RKO (cell line): Measurements from ENCODE around the gene ITPR2.

ENCODE experiments used
- DNase-seq: peaks from one replicate; pipeline ENCODE4 v3.0.0-alpha.2; 2016; ENCODE audit warnings: low spot score

ITPR2 gene

DNA sequence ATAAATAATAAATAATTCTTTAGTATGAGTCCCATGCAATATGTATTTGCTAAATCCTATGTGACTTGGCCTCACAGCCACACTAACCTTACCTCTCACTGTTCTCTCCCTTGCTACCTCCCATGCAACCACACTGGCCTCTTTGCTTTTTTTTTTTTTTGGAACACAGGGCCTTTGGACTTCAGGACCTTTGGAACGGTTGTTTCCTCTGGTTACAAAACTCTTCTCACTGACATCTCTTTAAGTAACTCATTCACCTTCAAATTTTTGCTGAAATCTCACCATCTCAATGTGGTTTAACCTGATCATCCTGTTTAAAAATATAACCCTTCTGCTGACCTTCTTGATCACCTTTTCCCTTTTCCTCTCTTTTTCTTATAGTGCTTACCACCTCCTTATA is 443.7 kb downstream of the ITPR2 start:
- DNase-seq: no peak

DNA sequence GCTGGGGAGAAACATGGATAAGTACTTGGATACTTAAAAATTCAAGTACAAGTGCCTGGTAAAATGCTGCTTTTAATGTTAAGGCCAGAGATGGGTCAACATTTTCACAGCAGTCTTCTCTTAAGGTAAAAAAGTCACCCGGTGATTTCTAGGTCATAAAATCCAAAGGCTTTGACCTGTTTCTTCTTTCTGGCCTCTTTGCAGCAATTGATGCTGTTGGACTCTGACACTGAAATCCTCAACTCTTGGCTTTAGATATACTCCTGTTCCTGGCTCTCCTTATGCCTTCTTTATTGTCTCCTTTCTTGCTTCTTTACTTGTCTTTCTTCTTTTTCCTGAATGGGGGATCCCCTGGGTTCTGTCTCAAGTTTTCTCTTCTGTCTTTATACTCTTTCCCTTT is 448.5 kb downstream of the ITPR2 start:
- no peak for DNase-seq

DNA sequence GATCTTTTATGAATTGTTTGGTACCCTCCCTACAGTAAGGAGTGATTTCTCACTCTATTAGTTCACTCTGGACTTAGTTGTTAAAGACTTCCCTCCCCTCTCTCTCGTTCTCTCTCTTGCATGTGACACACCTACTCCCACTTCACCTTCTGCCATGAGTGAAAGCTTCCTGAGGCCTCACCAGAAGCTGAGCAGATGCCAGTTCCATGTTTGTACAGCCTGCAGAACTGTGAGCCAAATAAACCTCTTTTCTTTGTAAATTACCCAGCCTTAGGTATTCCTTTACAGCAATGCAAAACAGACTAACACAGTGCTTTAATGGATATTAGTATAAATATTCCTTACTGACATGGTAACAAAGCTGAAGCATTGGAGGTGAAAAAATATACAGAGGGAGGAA is 450.0 kb downstream of the ITPR2 start:
- DNase-seq: no peak

DNA sequence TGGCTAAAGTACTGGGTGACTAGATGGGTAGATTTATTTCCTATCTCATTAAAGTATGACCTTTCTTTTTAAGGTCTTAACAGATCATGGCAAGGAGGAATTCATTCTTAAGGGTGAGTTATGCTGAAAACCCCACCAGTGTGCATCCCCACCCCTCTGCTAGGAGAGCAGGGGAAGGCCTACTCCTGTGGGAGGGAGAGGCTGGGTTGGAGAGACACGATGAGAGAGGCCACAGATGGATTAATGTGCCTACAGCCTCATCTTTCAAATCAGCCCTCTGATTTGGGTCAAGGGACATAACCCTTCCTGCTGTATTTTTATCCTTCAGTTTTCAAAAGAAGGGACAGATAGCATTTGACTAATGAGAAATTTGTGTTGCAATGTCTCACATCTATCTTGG is 452.1 kb downstream of the ITPR2 start:
- no peak for DNase-seq

DNA sequence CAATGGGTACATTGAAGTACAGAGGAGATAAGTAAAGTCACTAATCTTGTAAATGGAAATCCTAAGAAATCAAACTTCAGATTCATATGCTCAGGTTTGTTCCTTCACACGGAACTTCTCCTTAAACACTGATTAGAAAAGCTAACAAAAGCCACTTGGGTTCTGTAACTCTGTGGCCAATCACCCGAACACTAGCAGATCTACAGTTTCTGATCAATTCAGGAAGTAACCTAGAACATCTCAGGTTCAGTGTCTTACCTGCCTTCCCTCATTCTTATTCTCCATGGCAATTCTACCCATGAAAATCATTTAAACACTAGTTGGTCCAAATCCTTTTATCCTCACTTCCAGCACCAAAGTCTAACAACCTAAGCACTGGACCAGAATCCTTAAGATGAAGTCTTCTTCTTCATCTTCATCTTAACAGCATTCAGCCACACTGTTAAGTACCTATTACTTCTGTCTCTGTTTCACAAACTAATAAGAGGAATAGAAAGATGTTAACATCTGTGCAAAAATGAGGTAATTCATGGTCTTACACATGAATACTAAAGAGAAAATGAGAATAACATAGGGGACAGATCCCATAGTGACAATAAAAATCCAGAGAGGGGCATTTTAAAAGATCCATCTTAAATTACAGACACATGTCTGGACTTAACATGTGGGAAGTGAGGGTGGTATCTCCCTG is 453.1 kb downstream of the ITPR2 start:
- no peak for DNase-seq

DNA sequence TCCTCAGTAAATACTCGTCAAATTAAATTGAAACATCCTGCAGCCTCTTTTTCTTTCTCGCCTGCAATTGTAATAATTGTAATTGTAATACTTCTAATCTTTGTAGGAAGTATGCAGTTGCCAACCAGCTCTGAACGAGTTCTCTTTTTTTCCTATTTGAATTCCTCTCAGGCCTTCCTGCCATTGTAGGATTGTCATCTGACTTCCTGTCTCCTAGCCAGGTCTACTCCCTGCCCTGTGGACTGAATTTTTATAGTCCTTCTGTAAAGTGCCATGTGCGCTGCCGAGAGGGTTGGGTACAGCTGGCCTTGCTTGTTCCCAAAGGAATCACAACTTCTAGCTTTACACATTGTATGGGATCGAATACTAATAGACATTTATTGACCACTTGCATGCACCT is 454.3 kb downstream of the ITPR2 start:
- DNase-seq: no peak

DNA sequence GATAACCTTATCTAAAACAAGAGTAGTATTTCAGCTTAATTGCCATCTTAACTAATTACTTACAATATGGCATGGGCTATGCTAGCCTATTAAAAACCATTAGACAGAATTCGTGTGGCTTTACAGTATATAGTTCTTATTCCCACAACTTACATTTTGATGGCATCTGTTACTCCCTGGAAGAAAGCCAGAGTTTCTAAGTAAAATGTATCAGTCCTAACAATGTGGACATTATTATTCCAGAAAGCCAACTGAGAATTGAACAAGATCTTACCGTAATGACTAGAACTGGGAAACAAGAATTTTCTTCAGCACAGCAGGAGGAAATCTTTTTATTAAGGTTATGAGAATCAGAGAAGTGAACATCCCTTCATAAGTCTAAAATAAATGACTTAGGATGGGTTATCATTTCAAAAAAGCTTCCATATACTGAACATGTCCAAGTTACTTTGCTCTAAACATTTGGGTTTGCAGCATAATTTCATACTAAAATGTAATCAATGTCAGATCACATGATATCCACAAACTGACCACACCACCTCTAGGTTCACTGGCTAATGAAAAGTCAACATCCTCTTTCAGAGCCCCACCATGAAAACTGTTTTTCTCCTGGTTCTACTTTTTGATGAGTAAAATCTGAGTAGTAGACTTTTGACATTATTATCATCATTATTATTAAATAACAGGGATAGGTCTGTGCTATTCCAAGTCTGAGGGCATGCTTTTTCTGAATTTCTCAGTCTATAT is 457.9 kb downstream of the ITPR2 start:
- DNase-seq: no peak

DNA sequence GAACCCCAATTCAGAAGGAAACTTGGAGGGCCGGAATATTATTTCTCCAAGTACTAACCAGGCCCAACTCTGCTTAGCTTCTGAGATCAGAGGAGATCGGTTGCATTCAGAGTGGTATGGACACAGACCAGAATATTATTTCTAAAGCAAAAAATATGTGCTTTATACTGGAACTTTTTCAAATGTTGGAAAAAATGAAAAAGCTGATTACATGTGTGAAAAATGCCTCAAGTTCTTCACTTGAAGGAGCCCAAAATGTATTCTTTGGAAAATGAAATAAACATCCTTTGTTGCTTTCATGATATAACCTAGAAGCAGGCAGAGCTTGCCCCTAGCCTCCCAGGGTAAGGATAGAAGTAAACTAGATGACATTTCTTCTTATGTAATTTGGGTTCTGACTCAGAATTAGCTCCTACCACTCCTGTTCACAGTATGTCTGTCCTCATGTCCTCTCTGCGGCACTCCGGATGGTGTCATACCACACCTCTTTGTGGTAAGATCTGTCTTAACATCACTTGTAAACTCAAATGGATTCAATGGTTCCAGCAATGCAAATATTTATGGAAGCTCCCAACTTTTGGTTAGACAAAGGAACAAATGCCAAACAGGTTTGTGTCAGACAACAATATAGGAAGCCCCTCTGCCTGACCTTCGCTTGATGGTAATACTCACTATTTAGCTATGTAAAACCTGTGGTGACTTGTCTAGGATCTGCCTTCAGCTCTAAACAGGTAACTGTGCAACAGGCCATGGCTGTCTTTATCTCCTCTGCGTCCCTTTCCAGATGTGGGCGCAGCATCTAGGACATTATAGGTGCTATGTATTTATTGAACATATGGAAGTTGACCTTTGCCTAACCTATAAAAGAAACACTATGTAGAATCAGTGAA is 459.1 kb downstream of the ITPR2 start:
- DNase-seq: no peak

DNA sequence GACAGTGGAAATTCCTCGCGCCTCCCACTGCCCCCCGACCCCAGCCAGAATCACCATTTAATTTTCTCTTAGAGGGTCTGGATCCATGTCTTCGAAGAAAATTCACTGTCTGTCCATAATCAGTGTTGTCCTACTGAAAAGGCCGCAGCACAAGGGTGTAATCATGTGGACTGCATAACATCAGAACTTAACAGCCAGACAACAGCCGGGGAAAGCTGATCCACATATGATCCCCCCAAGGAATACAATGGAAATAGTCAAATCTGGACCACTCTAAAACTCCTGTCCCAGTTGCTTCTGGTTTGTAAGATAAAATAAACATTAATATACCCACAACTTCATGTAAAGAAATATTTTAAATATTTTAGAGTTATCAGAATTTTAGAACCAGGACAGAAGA is 460.1 kb downstream of the ITPR2 start:
- no peak for DNase-seq

DNA sequence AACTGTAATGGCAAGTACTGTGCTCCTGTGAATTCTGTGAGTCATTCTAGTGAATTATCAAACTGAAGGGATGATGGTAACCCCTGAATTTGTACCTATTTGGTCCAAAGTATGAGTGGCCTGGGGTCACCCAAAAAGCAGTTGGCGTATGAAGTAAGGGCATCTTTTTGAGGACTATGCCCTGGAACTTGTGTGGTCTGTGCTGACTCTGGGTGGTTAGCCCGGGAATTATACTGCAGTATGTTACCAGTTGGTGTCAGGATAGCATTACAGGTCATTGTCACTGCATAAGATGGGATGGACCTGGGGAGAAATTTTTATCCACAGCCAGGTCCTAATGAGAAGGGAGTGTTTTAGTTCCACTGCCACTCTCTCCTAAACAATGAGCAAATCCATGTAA is 462.9 kb downstream of the ITPR2 start:
- DNase-seq: no peak

DNA sequence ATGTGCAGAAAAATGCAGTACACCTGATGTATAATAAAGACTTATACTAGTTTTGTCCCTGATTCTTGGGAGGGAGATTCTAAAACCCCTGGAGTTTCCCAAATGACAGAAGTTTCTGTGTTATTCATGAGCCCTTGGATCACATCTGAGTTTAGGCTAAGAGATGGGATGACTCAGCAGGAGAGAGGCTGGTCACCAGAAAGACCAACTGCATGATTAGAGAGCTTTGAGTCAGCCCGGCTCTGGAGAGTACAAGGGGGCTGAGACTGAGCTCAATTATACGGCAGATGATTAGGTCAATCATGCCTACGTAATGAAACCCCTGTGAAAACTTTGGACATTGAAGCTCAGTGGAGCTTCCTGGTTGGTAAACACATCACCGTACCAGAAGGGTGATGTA is 463.4 kb downstream of the ITPR2 start:
- DNase-seq: peak; percentile 86

DNA sequence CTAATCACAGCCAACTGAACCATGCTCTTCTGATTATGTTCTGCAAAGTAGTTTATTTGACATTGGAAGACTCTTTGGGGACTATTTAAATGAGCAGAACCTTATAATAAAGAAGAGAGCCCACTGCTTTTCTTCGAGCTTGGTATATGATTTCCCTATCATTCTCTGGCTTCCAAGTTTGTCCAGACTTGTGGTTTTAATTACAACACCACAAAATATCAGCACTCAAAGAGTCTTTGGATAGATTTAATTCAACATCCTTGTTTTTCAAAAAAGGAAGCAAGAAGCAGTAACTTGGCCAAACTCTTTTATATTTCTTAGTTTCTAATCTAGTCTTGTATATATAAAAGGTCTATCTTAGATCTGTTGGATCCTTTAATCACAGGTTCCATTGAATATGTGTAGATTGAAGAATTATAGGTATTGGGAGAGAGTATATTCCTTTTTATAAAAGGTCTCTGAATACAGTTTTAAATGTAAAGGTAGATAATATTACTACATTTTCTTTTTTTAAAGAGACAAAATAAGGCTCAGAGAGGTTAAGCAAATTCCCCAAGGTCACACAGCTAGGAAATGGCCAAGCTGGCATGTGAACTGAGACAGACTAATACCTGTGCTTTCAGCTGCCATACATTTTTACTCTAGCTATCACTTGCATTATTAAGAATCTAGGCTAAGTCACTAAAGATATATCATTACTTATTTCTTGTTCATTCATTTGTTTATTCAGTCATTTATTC is 464.8 kb downstream of the ITPR2 start:
- no peak for DNase-seq

DNA sequence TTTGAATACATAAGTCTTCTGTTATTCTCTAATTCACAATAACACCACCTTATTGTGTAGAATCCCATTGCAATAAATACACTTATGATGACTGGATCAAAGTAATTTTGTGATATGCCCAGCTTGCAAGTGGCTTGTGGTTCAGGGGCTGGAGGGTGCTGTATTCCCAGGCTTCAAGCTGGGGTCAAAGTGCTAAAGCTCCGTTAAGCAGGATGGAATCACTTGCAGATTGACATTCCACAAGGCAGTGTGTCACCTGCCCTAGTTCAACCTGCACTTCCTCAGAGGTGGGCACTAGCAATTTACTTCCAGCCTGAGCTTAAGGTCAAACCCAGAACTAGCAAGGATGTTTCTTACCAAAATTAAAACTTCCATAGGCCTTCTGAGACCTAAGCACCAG is 471.0 kb downstream of the ITPR2 start:
- DNase-seq: no peak

DNA sequence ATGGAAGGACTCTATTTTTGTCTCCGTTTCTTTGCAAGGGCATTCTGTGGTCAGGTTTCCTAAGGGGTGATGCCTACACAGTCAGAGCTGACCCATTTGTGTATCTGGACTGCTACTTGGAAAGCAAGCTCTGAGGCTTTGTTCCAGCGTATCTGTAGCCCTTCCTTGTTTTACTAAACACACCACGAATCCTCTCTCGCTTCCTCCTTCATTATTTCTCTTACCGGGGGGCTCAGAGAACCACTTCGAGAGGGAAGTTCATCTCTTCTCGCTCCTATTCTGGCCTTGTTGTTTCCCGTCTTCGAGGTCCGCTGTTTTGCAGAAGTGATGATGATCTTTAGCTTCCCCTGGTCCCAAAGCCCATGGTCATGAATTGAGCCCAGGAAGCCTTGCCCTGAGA is 472.9 kb downstream of the ITPR2 start:
- no peak for DNase-seq

DNA sequence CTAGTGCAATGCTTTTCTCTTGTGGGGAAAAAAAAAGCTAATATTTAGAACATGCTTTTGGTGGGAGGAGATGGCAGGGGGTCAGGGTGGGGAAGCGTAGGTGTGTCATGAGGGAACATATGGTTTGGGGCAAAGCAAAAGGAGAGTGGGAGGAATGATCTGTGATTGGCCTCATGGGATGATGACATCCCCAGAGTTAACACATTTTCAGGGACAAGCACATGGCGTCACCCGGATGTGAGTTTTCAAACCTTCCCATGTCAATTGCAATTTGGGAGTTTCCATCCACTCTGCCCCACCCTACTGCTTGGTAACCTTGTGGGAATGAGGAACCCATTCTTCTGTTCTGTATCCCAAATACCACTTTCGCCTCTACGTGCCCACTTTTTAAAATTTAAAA is 473.4 kb downstream of the ITPR2 start:
- no peak for DNase-seq

DNA sequence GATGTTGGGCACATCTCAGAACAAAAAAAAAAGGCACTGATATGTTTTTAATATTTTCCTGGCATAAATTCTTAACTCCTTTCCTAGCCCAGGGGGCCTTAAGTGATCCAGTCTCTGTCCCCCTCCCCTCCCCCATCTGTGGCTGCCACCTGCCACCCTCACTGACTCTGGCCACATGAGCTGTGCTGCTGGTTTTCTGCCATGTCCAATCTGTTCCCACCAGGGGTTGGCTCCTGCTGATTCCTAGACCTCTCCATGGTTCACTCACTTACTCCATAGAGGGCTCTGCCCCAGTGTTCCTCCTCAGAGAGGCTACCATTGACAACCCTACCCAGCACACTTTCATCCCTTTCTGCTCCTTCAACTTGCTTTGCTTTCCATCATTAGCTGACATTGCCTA is 474.3 kb downstream of the ITPR2 start:
- DNase-seq: no peak

DNA sequence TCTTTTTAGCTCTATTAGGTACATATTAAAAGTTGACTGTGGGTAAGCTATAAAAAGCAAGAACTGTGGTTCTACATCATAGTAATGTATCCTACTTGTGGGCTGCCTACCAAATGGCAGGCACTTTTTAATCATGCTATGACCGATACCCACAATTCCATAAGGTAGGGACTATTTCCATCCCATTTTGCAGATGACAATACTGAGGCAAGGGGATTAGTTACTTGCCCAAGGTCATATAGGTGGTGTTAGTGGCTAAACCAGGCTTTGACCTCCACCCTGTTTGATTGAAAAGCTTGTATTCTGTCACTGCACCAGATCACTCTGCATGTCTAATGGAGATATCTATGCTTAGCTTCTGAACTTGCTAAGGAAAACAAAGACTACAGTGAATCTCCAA is 485.7 kb downstream of the ITPR2 start:
- DNase-seq: no peak

DNA sequence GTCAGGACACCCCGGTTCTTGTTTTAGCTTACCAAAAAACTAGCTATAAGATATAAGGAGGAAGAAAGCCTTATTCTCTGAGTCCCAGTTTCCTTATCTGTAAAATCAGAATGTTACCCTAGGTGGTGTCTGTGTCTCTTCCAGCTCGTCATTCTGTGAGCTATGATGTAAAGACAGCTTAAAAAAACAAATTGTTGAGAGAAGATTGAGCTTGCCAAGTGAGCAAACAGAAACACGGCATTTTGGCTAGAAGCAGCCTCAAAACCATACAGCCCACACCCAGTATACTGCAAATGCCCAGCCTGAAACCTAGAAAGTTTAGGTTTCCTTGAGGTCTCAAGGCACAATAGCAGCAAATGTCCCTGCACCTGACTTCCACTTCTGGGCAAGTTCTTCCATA is 486.3 kb downstream of the ITPR2 start:
- no peak for DNase-seq

DNA sequence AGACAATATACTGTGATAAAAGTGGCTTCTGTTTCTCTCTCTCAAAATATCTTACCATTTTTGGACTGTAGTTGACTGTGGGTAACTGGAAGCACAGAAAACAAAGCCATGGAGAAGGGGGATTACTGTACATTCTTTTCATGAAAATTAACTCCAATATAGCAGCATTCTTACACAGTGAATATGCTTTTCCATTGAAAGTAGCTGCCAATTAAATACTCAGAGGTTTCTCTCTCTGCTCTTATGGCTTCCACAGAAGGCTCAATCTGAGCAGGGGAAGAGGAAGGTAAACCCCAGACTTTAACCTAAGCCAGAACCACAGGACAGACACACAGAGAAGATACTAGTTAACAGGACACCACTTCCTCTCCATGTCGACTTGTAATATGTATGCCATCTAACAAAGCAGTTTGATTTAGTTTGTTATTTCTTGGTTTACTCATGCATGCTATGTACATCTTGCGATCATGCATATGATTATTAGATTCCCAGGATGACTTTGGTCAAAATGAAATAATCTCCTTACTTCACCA is 487.5 kb downstream of the ITPR2 start:
- DNase-seq: no peak

DNA sequence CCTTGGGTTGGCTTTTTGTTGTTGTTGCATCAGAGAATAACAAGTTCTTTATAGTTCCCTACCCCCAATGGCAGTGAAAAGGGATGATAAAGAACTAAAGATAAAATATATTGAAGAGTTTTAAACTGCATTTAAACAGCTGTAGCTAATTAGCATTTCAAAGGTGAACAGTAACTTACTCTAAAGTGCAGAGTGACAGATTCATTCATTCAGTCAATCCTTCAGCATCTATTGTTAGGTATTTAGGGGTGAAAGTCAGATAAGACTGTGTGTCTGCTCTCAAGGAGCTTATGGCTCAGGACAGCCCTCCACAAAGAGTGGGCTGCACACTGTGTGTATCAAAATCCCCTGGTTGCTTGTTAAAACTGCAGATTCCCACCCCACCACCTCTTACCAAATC is 491.5 kb downstream of the ITPR2 start:
- DNase-seq: no peak

DNA sequence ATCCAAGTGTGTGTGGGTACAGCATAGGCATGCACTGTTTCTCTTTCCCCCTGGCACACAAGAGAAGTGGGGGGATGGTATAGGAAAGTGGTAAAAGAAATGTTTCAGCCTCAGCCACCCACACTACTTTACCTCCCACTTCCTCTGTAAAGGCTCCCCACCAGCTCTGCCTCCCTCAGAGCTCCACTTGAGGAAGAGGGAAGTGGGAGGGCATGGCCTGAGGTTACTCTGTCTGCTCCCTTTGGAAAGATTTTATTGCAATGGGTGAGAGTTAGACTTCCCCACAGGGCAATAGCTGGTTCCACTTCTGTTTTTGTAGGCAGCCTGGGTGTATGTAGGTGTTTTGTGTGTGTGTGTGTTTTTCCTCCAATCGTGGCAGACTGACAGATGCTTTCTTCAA is 492.3 kb downstream of the ITPR2 start:
- no peak for DNase-seq

DNA sequence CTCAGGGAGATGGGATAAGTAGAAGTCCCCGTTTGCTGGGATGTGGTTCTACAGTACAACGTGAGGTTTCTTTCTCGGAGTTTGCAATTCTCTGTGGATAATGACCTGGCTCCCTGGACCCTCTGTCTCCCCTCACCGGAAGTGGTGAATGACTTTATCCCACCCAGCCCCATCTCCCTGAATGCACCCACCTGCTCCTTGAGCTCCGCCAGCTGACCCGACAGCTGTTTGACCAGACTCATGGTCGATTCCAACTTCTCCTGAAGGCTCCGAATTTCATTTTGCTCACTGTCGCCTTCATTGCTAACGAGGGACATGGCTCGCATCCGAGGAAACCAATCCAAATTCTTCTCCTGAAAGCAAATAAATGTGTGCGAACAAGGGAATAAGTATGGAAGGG is 493.0 kb downstream of the ITPR2 start:
- DNase-seq: no peak
